ENCODE data around the gene GCNT2. TPM values are rescaled to one million over a fixed set of nuclear protein-coding genes. Genes with fewer than 3 reads are reported as not detected.
"Not testable (repeated sequence)": the region's sequence is repeated elsewhere in the genome, so short reads cannot be mapped to it uniquely, and the experiment has no call there.

The GCNT2 gene
- total RNA-seq, 2 donors from 2014 or later: 2.4 to 6.9 TPM

- no peak overlapping the region for H3K27ac Mint-ChIP-seq
- H3K9me3 Mint-ChIP-seq: no peaks in the 10 kb centered on the region
- H3K27me3 Mint-ChIP-seq: peaks cover 17 to 36% of the 10 kb centered on the region in 2 donors
- H3K4me3 Mint-ChIP-seq: no peak overlapping the region
- H3K4me1 Mint-ChIP-seq (ENCODE audit: low read depth in 2 of 2): no peaks in the 10 kb centered on the region
- H3K36me3 Mint-ChIP-seq: no peaks in the 10 kb centered on the region
- DNase-seq (ENCODE audit: low spot score) (no peak), ATAC-seq (no peak)
Measured at GRCh38 chr6:10495029-10495428, 26.1 kb upstream of the GCNT2 start.

GRCh38 chr6:10505529-10505928 is 15.6 kb upstream of the GCNT2 start:
- Mint-ChIP-seq H3K36me3 (no peaks in the 10 kb centered on the region), H3K27me3 (peaks cover 23% of the 10 kb centered on the region in 2 donors), H3K9me3 (no peaks in the 10 kb centered on the region), H3K4me1 (ENCODE audit: low read depth in 2 of 2) (peaks cover 9 to 15% of the 10 kb centered on the region in 2 donors), H3K4me3 (no peak overlapping the region), H3K27ac (no peak overlapping the region)
- DNase-seq (ENCODE audit: low spot score): no peak
- no peak for ATAC-seq

- no peaks in the 10 kb centered on the region for H3K36me3 Mint-ChIP-seq
- H3K4me3 Mint-ChIP-seq: no peak overlapping the region
- H3K27me3 Mint-ChIP-seq: peaks cover 19% of the 10 kb centered on the region in 2 donors
Measured at GRCh38 chr6:10507298-10507697, 13.9 kb upstream of the GCNT2 start.

GRCh38 chr6:10507715-10508114 is 13.4 kb upstream of the GCNT2 start:
- DNase-seq (ENCODE audit: low spot score): no peak
- Mint-ChIP-seq H3K9me3 (no peaks in the 10 kb centered on the region), H3K36me3 (no peaks in the 10 kb centered on the region), H3K27me3 (peaks cover 15% of the 10 kb centered on the region in 2 donors), H3K27ac (peak overlapping the region in 1 of 2 donors; percentile 24), H3K4me1 (ENCODE audit: low read depth in 2 of 2) (peaks cover 13 to 19% of the 10 kb centered on the region in 2 donors), H3K4me3 (no peak overlapping the region)
- peak; percentile 33 to 51 for ATAC-seq

More at GRCh38 chr6:10507298-10507697, 13.9 kb upstream of the GCNT2 start:
- Mint-ChIP-seq H3K27ac (peak overlapping the region in 1 of 2 donors; percentile 24), H3K4me1 (ENCODE audit: low read depth in 2 of 2) (peaks cover 13 to 19% of the 10 kb centered on the region in 2 donors), H3K9me3 (no peaks in the 10 kb centered on the region)
- DNase-seq (ENCODE audit: low spot score) (no peak), ATAC-seq (peak; percentile 8 to 62)

- Mint-ChIP-seq H3K27me3 (peaks cover 10% of the 10 kb centered on the region in 2 donors), H3K9me3 (no peaks in the 10 kb centered on the region), H3K27ac (no peak overlapping the region), H3K4me1 (ENCODE audit: low read depth in 2 of 2) (peaks cover 13 to 19% of the 10 kb centered on the region in 2 donors), H3K36me3 (no peaks in the 10 kb centered on the region), H3K4me3 (peak overlapping the region; percentile 32)
- no peak for DNase-seq (ENCODE audit: low spot score)
- peak; percentile 82 to 88 for ATAC-seq
Measured at GRCh38 chr6:10510592-10511367, 10.4 kb upstream of the GCNT2 start.

GRCh38 chr6:10511477-10511876 is 9.7 kb upstream of the GCNT2 start:
- DNase-seq (ENCODE audit: low spot score) (no peak), ATAC-seq (no peak)
- Mint-ChIP-seq H3K27me3 (peaks cover 10% of the 10 kb centered on the region in 2 donors), H3K9me3 (no peaks in the 10 kb centered on the region), H3K36me3 (no peaks in the 10 kb centered on the region), H3K4me1 (ENCODE audit: low read depth in 2 of 2) (peaks cover 13 to 19% of the 10 kb centered on the region in 2 donors), H3K27ac (no peak overlapping the region), H3K4me3 (no peak overlapping the region)

- Mint-ChIP-seq H3K27me3 (peaks cover 10 to 12% of the 10 kb centered on the region in 2 donors), H3K27ac (no peak overlapping the region), H3K4me3 (no peak overlapping the region), H3K9me3 (no peaks in the 10 kb centered on the region), H3K36me3 (no peaks in the 10 kb centered on the region), H3K4me1 (ENCODE audit: low read depth in 2 of 2) (peaks cover 7 to 9% of the 10 kb centered on the region in 2 donors)
- no peak for ATAC-seq
- no peak for DNase-seq (ENCODE audit: low spot score)
Measured at GRCh38 chr6:10513544-10513943, 7.6 kb upstream of the GCNT2 start.

- no peak for DNase-seq (ENCODE audit: low spot score)
- no peak for ATAC-seq
- no peaks in the 10 kb centered on the region for H3K9me3 Mint-ChIP-seq
- no peaks in the 10 kb centered on the region for H3K36me3 Mint-ChIP-seq
- H3K27ac Mint-ChIP-seq: no peak overlapping the region
- peaks cover 7 to 9% of the 10 kb centered on the region in 2 donors for H3K4me1 Mint-ChIP-seq (ENCODE audit: low read depth in 2 of 2)
- H3K27me3 Mint-ChIP-seq: peaks cover 15 to 16% of the 10 kb centered on the region in 2 donors
- no peak overlapping the region for H3K4me3 Mint-ChIP-seq
Measured at GRCh38 chr6:10514049-10514780, 6.9 kb upstream of the GCNT2 start.

GRCh38 chr6:10516953-10517352 is 4.2 kb upstream of the GCNT2 start:
- Mint-ChIP-seq H3K4me3 (no peak overlapping the region), H3K4me1 (ENCODE audit: low read depth in 2 of 2) (no peaks in the 10 kb centered on the region), H3K27ac (no peak overlapping the region), H3K36me3 (no peaks in the 10 kb centered on the region), H3K27me3 (peaks cover 5 to 9% of the 10 kb centered on the region in 2 donors), H3K9me3 (no peaks in the 10 kb centered on the region)
- ATAC-seq (no peak), DNase-seq (ENCODE audit: low spot score) (no peak)

GRCh38 chr6:10518557-10519407 is 2.4 kb upstream of the GCNT2 start:
- DNase-seq (ENCODE audit: low spot score): no peak
- ATAC-seq: no peak
- no peak overlapping the region for H3K4me3 Mint-ChIP-seq
- H3K9me3 Mint-ChIP-seq: no peaks in the 10 kb centered on the region
- H3K27ac Mint-ChIP-seq: peak overlapping the region; percentile 4 to 51
- H3K36me3 Mint-ChIP-seq: no peaks in the 10 kb centered on the region
- H3K27me3 Mint-ChIP-seq: peaks cover 12 to 14% of the 10 kb centered on the region in 2 donors
- no peaks in the 10 kb centered on the region for H3K4me1 Mint-ChIP-seq (ENCODE audit: low read depth in 2 of 2)

- not testable (repeated sequence) for H3K9me3 Mint-ChIP-seq; ATAC-seq; H3K36me3 Mint-ChIP-seq; DNase-seq (ENCODE audit: low spot score); H3K4me3 Mint-ChIP-seq; H3K4me1 Mint-ChIP-seq (ENCODE audit: low read depth in 2 of 2)
- Mint-ChIP-seq H3K27me3 (peaks cover 14 to 18% of the 10 kb centered on the region in 2 donors), H3K27ac (peak overlapping the region; percentile 4 to 51)
Measured at GRCh38 chr6:10519408-10519697, 1.8 kb upstream of the GCNT2 start.

- Mint-ChIP-seq H3K27ac (no peak overlapping the region), H3K4me1 (ENCODE audit: low read depth in 2 of 2) (peaks cover 0 to 6% of the 10 kb centered on the region in 2 donors), H3K36me3 (no peaks in the 10 kb centered on the region), H3K27me3 (peaks cover 20 to 29% of the 10 kb centered on the region in 2 donors), H3K9me3 (no peaks in the 10 kb centered on the region), H3K4me3 (no peak overlapping the region)
- DNase-seq (ENCODE audit: low spot score): no peak
- ATAC-seq: no peak
Measured at GRCh38 chr6:10520468-10520867, 683 bp upstream of the GCNT2 start.

- Mint-ChIP-seq H3K4me1 (ENCODE audit: low read depth in 2 of 2) (peaks cover 2 to 11% of the 10 kb centered on the region in 2 donors), H3K9me3 (no peaks in the 10 kb centered on the region), H3K27ac (no peak overlapping the region), H3K27me3 (peaks cover 23 to 37% of the 10 kb centered on the region in 2 donors), H3K36me3 (no peaks in the 10 kb centered on the region), H3K4me3 (no peak overlapping the region)
- DNase-seq (ENCODE audit: low spot score) (no peak), ATAC-seq (no peak)
Measured at GRCh38 chr6:10522929-10523573, 1.9 kb downstream of the GCNT2 start.

Data from natural killer cell treated with Interleukin-12 subunit alpha and Interleukin-12 subunit beta and Interleukin-15 and Interleukin-18, amount 100 ng/mL, for 72 hours (primary cell).